K562 (cell line): ENCODE data around the gene GLI3. TPM values are rescaled to one million over a fixed set of nuclear protein-coding genes. Genes with fewer than 3 reads are reported as not detected.

Experiments
- CTBP1 ChIP-seq: fragments of 450-650 bp; IDR thresholded peaks from 2 replicates; pipeline ENCODE4 v1.6.1; 2016; ENCODE audit warnings: borderline replicate concordance
- ILK ChIP-seq: fragments of 450-650 bp; IDR thresholded peaks from 2 replicates; pipeline ENCODE4 v1.6.1; 2016; ENCODE audit warnings: missing genetic modification characterization, low read depth, mild to moderate bottlenecking, missing compliant biosample characterization, moderate library complexity, borderline replicate concordance
- KLF6 ChIP-seq: fragments of 250-450 bp; sonication (Bioruptor Pico); IDR thresholded peaks from 2 replicates; pipeline ENCODE4 v1.4.0; 2020; ENCODE audit warnings: mild to moderate bottlenecking, moderate library complexity, borderline replicate concordance
- RBBP5 ChIP-seq: fragments of 200-600 bp; sonication (generic); IDR thresholded peaks from 2 replicates; pipeline ENCODE4 v1.6.1; 2012; ENCODE audit warnings: borderline replicate concordance, mild to moderate bottlenecking, low read length, control low read depth, inconsistent platforms; ENCODE audit not compliant: insufficient read depth, poor library complexity, severe bottlenecking
- ZFP1 ChIP-seq: fragments of 450-650 bp; formaldehyde crosslinking; IDR thresholded peaks from 2 replicates; pipeline ENCODE4 v1.4.0; 2020; ENCODE audit warnings: mild to moderate bottlenecking, mixed read lengths
- ZNF696 ChIP-seq: fragments of 250-450 bp; sonication (Bioruptor Pico); conservative IDR thresholded peaks from 2 replicates; pipeline ENCODE4 v1.4.0; 2020; ENCODE audit warnings: mild to moderate bottlenecking, moderate library complexity
- polyA plus RNA-seq, 8 experiments: library from polyadenylated mRNA; depleted of rRNA in 4 of 8; stranded (reverse) in 5 of 8; unstranded in 3 of 8; fragments of >200 nt; fragmentation: Nextera tagmentation in 2 of 8; fragmentation: Illumina TruSeq in 1 of 8; extraction: Ambion mirVana in 2 of 8; extraction: Trizol in 1 of 8; gene quantifications; 2 replicates each; pipeline versions ENCODE4 v1.2.1 to v1.2.3, GENCODE V29; 2011 to 2014; ENCODE audit warnings: inconsistent platforms in 1 of 8, missing spikeins in 1 of 8
- total RNA-seq, 7 experiments: library from RNA; depleted of rRNA in 6 of 7; stranded (reverse); fragments of >200 nt in 6 of 7; fragmentation: Illumina TruSeq in 2 of 7; extraction: Trizol in 2 of 7; gene quantifications; 2 replicates each; pipeline versions ENCODE4 v1.2.1 to v1.2.3, GENCODE V29; 2011 to 2021; ENCODE audit warnings: low replicate concordance in 1 of 7
- TF ChIP-seq, protein P1 (sequence below), 2 experiments: fragments of 450-650 bp; IDR thresholded peaks; 2 replicates each; pipeline ENCODE4 v1.6.1; 2016; ENCODE audit warnings: mild to moderate bottlenecking in 2 of 2, borderline replicate concordance in 1 of 2, low read depth in 1 of 2, moderate library complexity in 1 of 2
- TF ChIP-seq, protein P2 (sequence below): sonication (generic); formaldehyde crosslinking; IDR thresholded peaks from 2 replicates; pipeline ENCODE4 v1.9.0; 2022; ENCODE audit warnings: mild to moderate bottlenecking, missing genetic modification reagents

The GLI3 gene
- total and polyA plus RNA-seq, 9 of the 15 experiments (the other 6 are each of a cell fraction or from before 2014, with no cell fraction given): 0.01 to 0.18 (median 0.07) TPM; not detected in 6

DNA sequence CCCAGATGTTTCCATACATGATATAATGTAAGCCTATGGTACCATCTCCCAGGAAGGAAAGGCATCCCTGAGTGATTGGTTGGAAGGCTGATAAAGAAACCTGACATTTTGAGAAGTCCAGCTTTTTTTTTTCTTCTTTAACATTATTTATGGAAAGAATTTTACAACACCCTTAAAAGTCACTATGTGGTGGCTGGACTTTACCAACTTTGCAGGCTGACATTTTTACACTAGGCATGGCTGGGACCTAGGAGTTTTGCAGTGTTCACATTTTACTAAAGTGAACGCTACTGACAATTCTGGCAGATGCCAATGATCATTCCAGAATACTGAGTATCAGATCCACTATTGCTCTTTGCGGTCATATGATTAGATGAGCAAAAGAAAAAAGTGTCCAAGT lies 239.9 kb downstream of the GLI3 start (continued):
- TF ChIP-seq, protein P1, sequence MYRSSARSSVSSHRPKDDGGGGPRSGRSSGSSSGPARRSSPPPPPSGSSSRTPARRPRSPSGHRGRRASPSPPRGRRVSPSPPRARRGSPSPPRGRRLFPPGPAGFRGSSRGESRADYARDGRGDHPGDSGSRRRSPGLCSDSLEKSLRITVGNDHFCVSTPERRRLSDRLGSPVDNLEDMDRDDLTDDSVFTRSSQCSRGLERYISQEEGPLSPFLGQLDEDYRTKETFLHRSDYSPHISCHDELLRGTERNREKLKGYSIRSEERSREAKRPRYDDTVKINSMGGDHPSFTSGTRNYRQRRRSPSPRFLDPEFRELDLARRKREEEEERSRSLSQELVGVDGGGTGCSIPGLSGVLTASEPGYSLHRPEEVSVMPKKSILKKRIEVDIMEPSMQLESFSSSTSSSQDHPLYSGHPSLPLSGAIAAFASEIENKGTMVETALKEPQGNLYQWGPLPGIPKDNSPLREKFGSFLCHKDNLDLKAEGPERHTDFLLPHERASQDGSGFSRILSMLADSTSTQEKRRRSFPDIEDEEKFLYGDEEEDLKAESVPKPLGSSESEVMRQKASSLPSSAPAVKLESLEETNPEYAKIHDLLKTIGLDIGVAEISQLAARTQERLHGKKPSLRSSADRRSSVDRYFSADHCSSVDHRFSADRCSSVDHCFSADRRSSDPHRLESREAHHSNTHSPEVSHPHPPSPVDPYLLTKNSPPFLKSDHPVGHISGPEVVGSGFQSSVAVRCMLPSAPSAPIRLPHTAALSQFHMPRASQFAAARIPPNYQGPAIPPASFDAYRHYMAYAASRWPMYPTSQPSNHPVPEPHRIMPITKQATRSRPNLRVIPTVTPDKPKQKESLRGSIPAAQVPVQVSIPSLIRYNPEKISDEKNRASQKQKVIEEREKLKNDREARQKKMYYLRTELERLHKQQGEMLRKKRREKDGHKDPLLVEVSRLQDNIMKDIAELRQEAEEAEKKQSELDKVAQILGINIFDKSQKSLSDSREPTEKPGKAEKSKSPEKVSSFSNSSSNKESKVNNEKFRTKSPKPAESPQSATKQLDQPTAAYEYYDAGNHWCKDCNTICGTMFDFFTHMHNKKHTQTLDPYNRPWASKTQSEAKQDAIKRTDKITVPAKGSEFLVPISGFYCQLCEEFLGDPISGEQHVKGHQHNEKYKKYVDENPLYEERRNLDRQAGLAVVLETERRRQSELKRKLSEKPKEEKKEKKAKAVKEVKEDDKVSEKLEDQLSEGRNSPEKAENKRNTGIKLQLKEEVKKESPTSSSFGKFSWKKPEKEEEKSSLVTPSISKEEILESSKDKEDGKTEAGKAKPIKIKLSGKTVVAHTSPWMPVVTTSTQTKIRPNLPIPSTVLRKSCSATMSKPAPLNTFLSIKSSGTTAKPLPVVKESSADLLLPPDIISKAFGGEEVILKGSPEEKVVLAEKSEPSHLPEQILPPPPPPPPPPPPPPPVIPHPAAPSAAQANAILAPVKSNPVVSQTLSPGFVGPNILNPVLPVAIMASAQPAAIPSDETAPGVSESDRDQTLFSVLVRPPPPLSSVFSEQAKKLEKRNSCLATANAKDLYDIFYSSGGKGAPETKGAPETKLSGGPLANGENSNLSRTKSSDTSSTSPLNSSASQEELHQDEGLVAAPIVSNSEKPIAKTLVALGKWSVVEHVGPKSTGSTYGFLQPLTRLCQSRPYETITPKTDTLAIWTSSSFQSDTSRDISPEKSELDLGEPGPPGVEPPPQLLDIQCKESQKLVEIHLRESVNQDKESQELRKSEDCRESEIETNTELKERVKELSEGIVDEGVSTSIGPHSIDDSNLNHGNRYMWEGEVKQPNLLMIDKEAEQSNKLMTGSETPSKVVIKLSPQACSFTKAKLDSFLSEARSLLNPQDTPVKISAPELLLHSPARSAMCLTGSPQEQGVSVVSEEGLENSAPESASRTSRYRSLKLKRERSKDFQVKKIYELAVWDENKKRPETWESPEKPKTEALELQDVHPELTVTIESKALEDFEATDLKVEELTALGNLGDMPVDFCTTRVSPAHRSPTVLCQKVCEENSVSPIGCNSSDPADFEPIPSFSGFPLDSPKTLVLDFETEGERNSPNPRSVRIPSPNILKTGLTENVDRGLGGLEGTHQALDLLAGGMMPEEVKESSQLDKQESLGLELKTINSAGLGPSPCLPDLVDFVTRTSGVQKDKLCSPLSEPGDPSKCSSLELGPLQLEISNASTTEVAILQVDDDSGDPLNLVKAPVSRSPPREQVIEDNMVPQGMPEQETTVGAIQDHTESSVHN (IDR thresholded peaks at IDR 0.05; ENCODE audit: borderline replicate concordance in 1 of 2, low read depth in 1 of 2): no peak
- TF ChIP-seq KLF6 (CRISPR knock-in tag): no peak
- TF ChIP-seq ZFP1 (CRISPR knock-in tag): no peak
- TF ChIP-seq, protein P2, sequence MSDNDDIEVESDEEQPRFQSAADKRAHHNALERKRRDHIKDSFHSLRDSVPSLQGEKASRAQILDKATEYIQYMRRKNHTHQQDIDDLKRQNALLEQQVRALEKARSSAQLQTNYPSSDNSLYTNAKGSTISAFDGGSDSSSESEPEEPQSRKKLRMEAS: no peak
- TF ChIP-seq ILK (tag): no peak
- TF ChIP-seq CTBP1: no peak
- no peak for TF ChIP-seq ZNF696 (CRISPR knock-in tag)
- TF ChIP-seq RBBP5: no peak
- TF ChIP-seq, all 486 proteins: peak for 0
